ENCODE data around the gene MAN2A1.

Gene MAN2A1

GRCh38 chr5:109719978-109720377 is 30.3 kb downstream of the MAN2A1 start:
- Histone ChIP-seq H3K36me3 (peaks cover 15% of the 10 kb centered on the region), H3K27me3 (no peaks in the 10 kb centered on the region), H3K9me3 (no peaks in the 10 kb centered on the region), H3K4me1 (ENCODE audit: control insufficient read depth in 1 of 2, insufficient read depth in 1 of 2, low read depth in 1 of 2, low read length in 1 of 2) (no peaks in the 10 kb centered on the region), H3K27ac (no peak overlapping the region), H3K4me3 (ENCODE audit: low read depth in 1 of 2, low read length in 1 of 2) (no peak overlapping the region)
- TF ChIP-seq CTCF (IDR thresholded peaks at IDR 0.05) = no peak

- H3K4me1 ChIP-seq (ENCODE audit: control insufficient read depth in 1 of 2, insufficient read depth in 1 of 2, low read depth in 1 of 2, low read length in 1 of 2) = no peaks in the 10 kb centered on the region
- TF ChIP-seq CTCF (IDR thresholded peaks at IDR 0.05) = no peak
- H3K9me3 ChIP-seq = no peaks in the 10 kb centered on the region
- no peak overlapping the region for H3K27ac ChIP-seq
- no peak overlapping the region for H3K4me3 ChIP-seq (ENCODE audit: low read depth in 1 of 2, low read length in 1 of 2)
- peaks cover 10% of the 10 kb centered on the region for H3K36me3 ChIP-seq
- H3K27me3 ChIP-seq = no peaks in the 10 kb centered on the region
Measured at GRCh38 chr5:109721741-109722140, 32.0 kb downstream of the MAN2A1 start.

GRCh38 chr5:109723606-109724005 is 33.9 kb downstream of the MAN2A1 start:
- no peaks in the 10 kb centered on the region for H3K36me3 ChIP-seq
- H3K27ac ChIP-seq = no peak overlapping the region
- no peaks in the 10 kb centered on the region for H3K4me1 ChIP-seq (ENCODE audit: control insufficient read depth in 1 of 2, insufficient read depth in 1 of 2, low read depth in 1 of 2, low read length in 1 of 2)
- H3K27me3 ChIP-seq = no peaks in the 10 kb centered on the region
- TF ChIP-seq CTCF (IDR thresholded peaks at IDR 0.05) = no peak
- no peaks in the 10 kb centered on the region for H3K9me3 ChIP-seq
- no peak overlapping the region for H3K4me3 ChIP-seq (ENCODE audit: low read depth in 1 of 2, low read length in 1 of 2)

GRCh38 chr5:109725135-109725534 is 35.4 kb downstream of the MAN2A1 start:
- Histone ChIP-seq H3K4me1 (ENCODE audit: control insufficient read depth in 1 of 2, insufficient read depth in 1 of 2, low read depth in 1 of 2, low read length in 1 of 2) (no peaks in the 10 kb centered on the region), H3K27me3 (no peaks in the 10 kb centered on the region), H3K36me3 (no peaks in the 10 kb centered on the region), H3K9me3 (no peaks in the 10 kb centered on the region), H3K27ac (no peak overlapping the region), H3K4me3 (ENCODE audit: low read depth in 1 of 2, low read length in 1 of 2) (no peak overlapping the region)
- no peak for TF ChIP-seq CTCF (IDR thresholded peaks at IDR 0.05)

GRCh38 chr5:109739741-109740728 is 50.3 kb downstream of the MAN2A1 start:
- H3K4me3 ChIP-seq (ENCODE audit: low read depth in 1 of 2, low read length in 1 of 2) = no peak overlapping the region
- no peaks in the 10 kb centered on the region for H3K36me3 ChIP-seq
- no peaks in the 10 kb centered on the region for H3K9me3 ChIP-seq
- H3K4me1 ChIP-seq (ENCODE audit: control insufficient read depth in 1 of 2, insufficient read depth in 1 of 2, low read depth in 1 of 2, low read length in 1 of 2) = peaks cover 5 to 10% of the 10 kb centered on the region in 2 experiments
- no peaks in the 10 kb centered on the region for H3K27me3 ChIP-seq
- no peak for TF ChIP-seq CTCF (IDR thresholded peaks at IDR 0.05)
- no peak overlapping the region for H3K27ac ChIP-seq
